GM18858 (cell line): ENCODE results near the gene ANKRD6.
"Not testable (repeated sequence)": the region's sequence is repeated elsewhere in the genome, so short reads cannot be mapped to it uniquely, and the experiment has no call there.

Experiments used
- ATAC-seq: cut with Tn5 transposase; IDR thresholded peaks from one replicate; pipeline ENCODE4 v1.9.1; 2021; ENCODE audit not compliant: unreplicated experiment

Gene ANKRD6

DNA sequence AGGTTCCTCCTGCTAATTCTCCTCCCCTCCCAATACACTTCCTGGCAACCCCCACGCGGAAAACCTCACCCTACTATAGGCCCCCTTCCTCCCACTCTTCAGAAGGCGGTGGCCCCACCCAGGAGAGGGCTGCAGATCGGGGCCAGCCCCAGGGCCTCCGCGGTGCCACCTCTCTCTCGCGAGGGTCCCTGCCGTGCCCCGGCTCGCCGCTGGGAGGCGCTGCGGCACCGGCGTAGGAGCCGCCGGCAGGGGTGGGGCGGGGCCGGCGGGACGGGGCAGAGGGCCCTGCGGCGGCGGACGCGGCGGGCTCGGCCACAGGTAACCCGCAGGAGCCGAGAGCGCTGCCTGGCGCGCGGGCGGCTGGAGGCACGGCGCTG is at the start of gene ANKRD6:
ANKRD6 (plus strand) TSS at position 278 of the 377 bp plus-strand sequence. CDS start 133,825 bp downstream, outside the sequence.
- ATAC-seq = peak; percentile 73

DNA sequence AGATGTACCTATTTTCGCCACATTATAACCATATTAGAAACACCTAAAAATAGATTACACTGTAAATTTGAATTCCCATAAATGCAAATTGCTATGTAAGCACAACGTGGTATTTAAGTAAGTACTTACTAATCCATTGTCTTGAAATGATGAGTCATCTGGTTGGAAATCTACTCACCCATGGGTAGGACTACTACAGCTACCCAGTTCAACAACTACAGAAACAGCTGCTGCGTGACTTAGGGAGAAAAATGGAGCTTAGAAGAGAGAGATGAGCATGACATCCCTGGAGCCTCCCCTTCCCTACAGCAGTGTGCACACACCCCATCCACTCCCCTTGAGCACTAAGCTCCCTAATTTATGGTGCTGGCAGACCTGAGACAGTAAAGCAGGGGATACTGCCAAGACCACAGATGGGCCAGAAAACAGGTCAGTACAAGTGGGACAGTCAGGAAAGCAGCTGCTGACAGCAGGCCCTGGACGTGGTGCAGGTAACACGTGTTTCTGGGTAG is 47.7 kb upstream of the ANKRD6 start:
- ATAC-seq = peak; percentile 48

DNA sequence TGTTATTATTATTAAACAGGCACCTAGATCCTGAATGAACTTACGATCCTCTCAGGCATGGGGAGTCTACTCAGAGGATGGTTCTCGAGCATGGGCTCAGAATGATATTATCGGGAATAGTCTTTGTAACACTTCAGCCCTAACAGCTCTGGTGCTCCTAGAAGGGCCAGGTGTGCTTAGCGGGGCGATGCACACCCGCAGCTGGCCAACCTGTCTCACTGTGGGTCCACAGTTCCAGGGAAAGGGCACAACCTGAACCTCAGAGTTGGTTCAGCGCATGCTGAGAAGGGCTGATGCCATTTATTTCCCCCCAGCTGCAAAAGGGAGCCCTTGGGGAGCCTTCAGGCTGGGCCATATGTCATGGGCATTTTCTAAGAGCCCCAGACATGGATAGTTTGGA is 47.1 kb upstream of the ANKRD6 start:
- no peak for ATAC-seq

DNA sequence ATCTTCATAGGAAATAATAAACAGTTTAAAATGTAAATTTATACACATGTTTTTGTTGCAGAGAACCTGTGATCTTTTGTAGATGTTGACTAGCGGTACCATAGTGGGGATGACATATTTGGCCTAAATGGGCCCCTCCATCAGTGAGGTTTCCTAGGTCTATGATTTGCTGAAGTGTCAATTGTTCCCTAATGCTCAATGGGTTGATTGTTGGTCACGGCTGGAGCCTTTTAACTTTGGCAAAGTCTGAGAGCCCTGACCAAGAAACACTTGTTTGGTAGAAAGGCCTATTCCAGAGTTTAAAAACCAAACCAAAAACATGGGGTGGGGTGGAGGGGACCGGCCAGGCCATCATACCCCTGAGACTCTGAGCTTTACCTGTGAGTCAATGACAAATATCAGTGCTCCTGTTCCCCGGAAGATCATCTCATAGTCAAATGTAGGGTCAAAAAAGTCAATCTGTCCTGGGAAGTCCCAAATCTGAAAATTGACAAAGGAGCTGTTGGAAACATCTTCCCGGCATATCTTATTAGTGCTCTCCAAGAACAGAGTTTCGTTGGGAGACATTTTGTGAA is 45.9 kb upstream of the ANKRD6 start:
- ATAC-seq = no peak

DNA sequence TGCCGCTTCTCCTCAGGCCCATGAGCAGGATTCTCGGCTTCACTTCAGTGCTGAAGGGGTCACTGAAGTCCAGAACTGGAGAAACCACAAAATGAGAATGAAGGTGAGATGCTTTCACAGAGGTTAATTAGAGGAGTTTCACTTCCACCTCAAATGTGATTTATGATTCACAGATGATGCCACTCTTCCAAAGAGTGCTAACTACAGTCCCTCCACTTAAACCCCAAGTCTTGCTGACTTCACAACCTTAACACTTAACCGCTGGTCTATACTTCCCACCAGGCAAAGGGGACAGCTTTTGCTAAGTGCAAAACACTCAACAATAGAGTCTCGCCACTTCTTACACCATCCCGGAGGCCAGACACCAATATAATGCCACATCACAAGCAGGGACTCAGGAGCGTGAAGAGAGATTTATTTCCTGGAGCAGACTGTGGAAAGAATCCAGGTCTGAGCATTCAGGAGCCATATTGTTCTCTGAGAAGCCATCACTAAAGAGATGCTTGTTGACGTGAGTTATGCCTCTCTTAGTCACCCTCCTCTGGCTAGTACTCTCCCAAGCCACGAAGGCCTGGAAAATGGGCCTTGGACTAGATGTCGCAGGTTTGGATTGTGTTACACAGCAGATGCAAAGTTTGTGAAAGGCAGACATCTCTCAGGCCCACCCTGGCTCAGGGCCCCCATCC is 45.3 kb upstream of the ANKRD6 start:
- peak; percentile 92 for ATAC-seq

DNA sequence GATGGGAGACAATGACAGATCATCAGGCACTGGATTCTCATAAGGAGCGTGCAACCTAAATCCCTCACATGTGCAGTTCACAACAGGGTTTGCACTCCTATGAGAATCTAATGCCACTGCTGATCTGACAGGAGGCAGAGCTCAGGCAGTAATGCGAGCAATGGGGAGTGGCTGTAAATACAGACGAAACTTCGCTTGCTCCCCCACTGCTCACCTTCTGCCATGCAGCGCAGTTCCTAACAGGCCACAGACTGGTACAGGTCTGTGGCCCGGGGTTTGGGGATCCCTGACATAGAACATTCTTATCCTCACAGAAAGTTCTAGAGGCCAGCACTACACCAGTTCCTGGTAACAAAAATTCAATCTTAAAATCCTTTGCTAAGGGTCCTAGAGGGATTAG is 44.1 kb upstream of the ANKRD6 start:
- ATAC-seq = no peak

DNA sequence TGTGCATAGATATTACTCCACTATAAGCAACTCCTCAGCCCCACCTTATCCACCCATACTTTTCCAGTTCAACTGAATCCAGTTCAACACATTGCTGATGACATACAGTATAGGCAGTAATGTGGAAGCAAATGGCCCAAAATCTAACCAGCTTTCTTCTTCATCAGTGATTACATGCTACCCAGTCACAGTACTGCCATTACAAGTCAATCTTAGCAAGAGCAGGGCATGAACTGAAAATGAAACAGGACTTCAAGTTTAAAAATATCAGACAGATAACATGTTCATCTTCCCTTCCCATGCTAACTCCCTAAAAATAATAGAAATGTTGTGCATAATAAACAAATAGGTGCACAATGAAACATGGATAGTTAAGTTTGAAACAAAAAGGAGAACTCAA is 40.1 kb upstream of the ANKRD6 start:
- no peak for ATAC-seq

DNA sequence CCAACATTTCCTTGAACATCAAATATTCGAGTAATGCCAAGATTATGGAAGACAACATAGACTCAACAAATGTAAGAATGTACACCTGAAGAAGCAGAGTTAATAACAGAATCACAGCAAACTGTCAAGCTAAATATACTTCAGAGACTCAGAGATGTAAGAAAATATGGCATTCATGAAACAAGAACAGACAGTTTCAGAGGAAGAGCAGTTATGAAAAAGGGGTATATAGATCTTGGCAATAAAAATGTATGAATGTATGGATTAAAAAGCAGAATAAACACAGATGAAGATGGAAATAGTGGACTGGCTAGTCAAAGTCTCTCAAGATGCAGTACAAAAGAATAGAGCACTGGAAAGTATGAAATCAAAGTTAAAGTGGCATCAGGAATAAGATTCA is 39.3 kb upstream of the ANKRD6 start:
- ATAC-seq = no peak

DNA sequence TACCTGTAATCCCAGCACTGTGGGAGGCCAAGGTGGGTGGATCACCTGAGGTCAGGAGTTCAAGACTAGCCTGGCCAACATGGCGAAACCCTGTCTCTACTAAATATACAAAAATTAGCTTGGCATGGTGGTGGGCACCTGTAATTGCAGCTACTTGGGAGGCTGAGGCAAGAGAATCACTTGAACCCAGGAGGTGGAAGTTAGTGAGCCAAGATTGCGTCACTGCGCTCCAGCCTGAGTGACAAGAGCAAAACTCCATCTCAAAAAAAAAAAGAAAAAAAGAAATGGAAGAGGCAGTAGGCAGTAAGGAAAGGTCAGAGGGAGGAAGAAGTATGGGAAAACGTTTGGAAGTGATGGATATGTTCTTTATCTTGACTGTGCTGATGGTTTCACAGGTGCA is 35.1 kb upstream of the ANKRD6 start:
- ATAC-seq = not testable (repeated sequence)

DNA sequence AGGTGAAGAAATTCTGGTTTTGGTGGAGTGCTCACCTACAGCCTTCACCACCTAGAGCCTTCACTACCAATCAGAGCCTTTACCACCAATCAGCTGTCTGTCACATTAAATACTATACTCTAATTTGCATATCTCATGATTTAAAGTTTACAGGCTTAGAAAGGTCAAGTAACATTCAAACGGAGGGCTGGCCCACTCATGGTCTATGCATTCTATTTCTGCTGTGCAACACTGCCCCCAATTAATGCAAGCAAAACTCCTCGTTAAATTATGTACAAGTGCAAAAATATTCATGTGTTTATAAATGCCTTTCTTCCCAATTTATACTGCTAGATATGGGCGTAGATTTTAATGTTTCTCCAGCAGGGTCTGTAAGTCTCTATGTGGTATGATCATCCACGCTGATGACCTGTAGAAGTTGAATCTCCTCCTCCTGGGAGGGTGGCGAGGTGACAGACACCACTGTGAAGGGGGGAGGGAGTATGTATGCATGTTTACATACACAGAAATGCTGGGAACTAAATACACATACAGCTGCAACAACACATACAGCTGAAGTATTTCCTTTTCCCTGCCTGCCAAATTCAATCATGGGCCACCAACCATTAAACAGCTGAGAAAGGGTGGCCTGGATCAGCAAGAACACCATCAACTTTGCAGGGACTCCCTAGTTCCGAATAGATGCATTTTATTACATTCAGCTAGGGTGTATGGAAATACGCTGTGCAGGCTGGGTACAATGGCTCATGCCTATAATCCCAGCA is 34.0 kb upstream of the ANKRD6 start:
- no peak for ATAC-seq

DNA sequence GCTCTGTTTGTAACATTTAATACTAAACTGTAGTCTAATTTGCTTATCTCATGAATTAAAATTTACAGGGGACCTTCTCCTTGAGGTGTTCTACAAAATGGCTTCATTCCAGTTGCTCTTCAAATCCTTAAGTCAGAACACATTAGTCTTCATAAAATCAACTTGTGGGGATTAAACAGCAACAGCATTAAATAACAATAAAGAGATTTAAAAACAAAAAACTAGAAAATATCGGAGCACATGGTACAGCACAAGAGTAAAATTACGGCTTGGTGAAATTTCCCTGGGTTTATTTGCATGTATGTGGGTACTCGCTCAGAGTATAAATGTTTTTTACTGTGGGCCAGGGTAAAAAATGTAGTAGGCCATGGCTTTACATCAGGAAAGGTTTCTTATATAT is 32.9 kb upstream of the ANKRD6 start:
- ATAC-seq = no peak

DNA sequence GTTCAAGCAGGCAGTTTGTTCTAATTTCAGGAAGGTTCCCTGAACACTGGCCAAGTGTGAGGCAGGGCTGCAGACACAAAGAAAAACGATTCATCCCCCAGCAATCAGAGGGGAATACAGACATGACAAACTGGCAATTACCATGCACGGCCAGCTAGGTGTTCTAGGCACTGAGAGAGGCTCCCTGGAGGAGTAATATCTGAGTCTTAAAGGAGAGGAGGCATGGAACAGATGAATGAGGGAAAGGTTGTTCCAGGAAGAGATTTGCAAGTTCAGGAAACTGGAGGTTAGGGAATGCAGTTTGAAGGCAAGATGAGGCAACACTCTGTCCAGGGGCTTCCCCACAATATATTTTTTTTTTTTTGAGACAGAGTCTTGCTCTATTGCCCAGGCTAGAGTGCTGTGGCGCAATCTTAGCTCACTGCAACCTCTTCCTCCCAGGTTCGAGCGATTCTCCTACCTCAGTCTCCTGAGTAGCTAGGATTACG is 32.0 kb upstream of the ANKRD6 start:
- no peak for ATAC-seq

DNA sequence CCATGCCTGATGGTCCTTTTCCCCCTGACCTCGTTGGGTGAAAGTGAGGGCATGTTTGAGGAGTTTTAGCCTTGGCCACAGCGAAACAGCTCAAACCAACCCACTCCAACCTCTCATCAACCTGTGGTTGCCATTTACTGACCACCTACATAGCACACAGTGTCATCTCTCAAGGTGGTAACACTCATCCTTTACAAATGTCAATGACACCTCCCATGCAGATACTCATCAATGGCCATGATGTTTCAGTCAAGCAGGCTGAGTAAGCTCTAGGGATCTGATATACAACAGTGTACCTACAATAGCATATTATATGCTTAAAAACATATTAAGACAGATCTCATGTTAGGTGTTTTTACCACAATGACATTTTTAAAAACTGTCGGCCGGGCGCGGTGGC is 30.2 kb upstream of the ANKRD6 start:
- ATAC-seq = no peak

DNA sequence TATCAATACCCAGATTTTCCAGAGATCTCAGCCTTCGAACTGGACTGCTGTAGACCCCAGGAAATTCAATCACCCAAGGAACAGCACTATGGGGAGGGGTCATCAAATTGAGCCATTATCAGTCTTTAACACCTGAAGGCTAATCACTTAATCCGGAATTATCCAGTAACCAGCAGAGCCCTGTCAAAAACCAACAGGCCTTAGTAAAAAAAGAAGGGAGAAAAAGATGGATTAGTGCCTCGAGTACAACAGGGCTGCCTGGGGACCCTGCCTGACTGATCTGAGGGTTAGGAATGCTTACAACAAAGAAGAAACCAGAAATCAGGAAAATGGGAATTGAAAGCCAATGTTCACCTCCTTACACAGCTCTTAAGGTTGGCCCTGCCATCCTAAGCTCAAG is 28.4 kb upstream of the ANKRD6 start:
- no peak for ATAC-seq

DNA sequence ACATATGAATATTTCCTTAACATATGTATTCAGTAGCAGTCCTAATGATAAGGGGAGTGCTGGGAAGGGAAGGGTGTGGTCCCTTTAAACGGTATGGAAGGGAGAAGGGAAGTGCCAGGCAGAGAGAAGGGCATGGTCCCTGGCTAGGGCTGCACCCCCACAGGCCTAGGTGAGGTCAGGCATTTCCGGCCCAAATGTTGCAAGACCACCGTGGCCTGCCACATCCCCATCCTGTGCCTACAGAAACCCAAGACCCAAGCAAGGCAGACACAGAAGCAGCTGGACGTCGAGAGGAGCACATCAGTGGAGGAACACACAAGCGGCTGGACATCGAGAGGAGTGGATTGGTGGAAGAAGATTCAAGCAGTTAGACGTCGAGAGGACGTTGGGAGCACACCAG is 26.8 kb upstream of the ANKRD6 start:
- no peak for ATAC-seq

DNA sequence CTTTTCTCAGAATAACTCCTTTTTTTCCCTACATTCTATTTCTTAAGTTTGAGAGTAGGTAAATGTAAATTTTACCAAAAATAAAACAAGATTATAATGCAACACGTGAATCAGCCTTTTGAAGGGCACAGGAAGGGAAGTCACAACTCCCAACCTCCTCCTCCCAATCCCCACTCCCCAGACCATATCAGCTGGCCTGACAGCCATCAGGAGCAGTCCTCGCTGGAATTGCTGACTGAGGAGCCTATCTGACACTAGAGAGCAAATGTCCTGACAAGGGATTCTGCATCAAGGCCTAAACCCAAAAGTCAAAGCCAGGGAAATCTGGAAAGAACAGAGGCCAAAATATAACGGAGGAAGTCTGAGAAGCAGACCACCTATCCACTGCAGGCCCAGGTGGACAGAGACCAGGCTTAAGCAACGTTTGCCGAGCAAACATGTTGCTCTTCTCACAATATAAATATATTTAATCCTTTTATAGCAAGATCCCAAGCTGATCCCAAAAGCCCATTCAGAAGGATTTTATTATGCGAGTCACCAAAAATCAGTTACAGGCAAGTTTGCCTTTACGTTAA is 23.4 kb upstream of the ANKRD6 start:
- no peak for ATAC-seq

DNA sequence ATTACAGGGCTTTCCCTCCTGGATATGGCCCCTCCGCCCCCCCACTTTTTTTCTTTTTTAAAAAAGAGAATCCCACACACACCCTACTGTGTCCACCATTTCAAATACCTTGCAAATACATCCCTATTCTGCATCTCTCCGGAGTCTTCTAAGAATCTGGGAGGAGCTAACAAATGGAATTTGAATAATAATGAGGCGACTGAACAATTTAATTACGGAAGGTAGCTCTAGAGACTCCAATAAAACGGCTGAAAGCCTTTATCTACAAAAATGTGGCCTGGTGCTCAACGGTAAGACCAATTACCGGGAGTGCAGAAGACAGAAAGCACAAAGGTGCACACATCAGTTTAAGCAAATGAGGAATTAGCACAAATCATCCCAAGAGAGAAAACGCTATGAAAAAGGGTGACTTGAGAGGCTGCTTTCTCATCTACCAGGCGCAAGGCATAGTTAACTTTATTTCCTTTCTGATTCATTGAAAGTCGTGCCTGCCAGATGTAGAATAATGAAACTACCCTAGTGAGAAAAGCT is 22.7 kb upstream of the ANKRD6 start:
- no peak for ATAC-seq

DNA sequence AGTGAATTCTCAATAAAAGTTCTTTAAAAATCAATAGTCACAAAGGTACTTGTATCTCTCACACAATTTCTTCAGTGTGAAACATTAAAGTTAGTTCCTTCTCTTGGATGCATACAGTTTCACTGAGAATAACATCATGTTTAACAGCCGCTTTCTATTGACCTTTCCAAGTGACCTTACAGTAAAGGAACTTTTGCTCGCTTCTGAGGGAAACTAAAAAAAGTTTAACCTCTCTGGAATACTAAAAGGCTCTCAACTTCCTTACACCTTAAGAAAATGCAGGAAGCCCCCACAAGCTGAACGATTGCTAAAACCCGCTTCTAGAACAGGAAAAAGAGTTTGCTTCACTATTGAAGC is 22.2 kb upstream of the ANKRD6 start:
- ATAC-seq = no peak

DNA sequence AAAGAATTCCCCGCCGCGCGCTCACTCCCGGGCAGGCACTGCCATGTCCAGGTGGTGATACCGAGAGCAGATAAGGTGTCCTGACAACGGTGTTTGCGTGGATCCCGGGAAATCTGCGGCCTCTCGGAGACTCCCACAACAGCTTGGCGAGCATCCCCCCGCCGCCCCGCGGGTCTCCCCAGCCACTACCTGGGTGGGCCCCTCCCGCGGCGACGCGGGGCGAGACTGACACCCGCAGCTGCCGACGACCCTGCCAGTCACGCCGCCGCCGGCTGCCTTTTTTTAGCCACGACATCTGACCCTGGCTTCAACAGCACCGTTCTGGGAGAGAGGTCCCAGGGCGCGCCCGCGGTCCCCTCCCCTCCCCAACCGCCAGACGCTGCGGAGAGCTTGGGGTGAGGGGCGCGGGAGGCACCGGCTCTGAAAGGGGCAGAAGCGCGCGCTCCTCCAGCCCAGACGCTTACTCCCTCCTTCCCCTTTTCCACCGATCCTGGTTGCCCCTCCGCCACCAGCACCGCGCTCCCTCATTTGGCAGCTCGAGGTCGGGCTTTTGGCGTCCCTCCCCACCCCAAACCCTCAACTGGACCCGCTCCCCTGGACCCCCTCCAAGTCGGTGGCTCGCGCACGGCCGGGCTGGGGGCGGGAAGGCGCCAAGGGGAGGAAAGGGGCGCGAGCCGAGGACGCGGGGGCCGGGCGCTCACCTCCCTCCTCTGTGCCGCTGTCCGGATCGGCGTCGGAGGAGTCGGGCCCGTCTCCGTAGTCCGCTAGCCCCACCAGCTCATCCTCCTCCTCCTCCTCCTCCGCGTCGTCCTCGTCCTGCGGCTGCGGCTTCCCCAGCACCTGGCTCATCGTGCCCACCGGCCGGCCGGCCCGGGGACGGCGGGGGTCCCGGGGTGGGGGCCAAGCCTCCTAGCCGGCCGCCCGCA is 21.5 kb upstream of the ANKRD6 start:
- ATAC-seq = peak; percentile 18
